A204.1 (cell line): ENCODE measurements around the gene RBL2.
A peak's percentile ranks its signal among the peaks of the same experiment; 100 is the strongest.
"Not testable (repeated sequence)": the region's sequence is repeated elsewhere in the genome, so short reads cannot be mapped to it uniquely, and the experiment has no call there.

ENCODE experiments used
- FAIRE-seq: peaks from 2 replicates; lab custom pipeline; 2012; peaks lifted over from hg19 to GRCh38; lab: Jason Lieb, UNC

The RBL2 gene, protein sequence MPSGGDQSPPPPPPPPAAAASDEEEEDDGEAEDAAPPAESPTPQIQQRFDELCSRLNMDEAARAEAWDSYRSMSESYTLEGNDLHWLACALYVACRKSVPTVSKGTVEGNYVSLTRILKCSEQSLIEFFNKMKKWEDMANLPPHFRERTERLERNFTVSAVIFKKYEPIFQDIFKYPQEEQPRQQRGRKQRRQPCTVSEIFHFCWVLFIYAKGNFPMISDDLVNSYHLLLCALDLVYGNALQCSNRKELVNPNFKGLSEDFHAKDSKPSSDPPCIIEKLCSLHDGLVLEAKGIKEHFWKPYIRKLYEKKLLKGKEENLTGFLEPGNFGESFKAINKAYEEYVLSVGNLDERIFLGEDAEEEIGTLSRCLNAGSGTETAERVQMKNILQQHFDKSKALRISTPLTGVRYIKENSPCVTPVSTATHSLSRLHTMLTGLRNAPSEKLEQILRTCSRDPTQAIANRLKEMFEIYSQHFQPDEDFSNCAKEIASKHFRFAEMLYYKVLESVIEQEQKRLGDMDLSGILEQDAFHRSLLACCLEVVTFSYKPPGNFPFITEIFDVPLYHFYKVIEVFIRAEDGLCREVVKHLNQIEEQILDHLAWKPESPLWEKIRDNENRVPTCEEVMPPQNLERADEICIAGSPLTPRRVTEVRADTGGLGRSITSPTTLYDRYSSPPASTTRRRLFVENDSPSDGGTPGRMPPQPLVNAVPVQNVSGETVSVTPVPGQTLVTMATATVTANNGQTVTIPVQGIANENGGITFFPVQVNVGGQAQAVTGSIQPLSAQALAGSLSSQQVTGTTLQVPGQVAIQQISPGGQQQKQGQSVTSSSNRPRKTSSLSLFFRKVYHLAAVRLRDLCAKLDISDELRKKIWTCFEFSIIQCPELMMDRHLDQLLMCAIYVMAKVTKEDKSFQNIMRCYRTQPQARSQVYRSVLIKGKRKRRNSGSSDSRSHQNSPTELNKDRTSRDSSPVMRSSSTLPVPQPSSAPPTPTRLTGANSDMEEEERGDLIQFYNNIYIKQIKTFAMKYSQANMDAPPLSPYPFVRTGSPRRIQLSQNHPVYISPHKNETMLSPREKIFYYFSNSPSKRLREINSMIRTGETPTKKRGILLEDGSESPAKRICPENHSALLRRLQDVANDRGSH

GRCh38 chr16:53434377-53435065, at the start of gene RBL2:
TSS of gene RBL2 (plus strand) at chr16:53434471. CDS start at chr16:53434557, 86 bp downstream.
- no peak for FAIRE-seq

DNA sequence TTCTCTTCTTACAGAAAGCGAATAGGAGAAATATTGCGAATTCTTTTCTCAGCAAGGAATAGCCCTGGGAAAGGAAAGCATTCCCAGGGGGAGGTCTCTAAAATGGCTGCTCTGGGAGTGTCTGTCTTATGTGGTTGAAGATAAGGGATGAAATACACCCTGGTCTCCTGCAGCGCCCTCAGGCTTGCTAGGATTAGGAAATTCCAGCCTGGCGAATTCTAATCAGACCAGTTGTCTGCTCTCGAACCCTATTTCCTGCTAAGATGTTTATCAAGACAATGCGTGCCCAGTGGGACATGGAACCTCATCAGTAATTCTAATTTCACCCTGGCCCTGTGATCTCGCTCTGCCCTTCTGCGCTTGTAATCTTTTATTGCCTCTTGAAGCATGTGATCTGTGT, 49.7 kb upstream of the RBL2 start:
- FAIRE-seq, result not testable (repeated sequence)

GRCh38 chr16:53404959-53405358, 29.3 kb upstream of the RBL2 start:
- peak; percentile 90 for FAIRE-seq

DNA sequence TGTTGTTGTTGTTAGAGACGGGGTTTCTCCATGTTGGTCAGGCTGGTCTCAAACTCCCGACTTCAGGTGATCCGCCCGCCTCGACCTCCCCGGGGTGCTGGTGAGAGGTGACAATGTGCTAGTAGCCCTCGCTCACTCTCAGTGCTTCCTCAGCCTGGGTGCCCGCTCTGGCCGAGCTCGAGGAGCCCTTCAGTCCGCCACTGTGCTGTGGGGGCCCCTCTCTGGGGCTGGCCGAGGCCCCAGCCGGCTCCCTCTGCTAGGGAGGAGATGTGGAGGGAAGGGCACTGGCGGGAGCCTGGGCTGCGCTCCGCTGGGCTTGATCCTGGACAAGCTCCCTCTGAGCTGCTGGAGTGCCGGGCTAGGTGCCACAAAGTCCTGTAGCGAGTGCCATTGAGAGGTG, 21.7 kb upstream of the RBL2 start:
- FAIRE-seq, result no peak

DNA sequence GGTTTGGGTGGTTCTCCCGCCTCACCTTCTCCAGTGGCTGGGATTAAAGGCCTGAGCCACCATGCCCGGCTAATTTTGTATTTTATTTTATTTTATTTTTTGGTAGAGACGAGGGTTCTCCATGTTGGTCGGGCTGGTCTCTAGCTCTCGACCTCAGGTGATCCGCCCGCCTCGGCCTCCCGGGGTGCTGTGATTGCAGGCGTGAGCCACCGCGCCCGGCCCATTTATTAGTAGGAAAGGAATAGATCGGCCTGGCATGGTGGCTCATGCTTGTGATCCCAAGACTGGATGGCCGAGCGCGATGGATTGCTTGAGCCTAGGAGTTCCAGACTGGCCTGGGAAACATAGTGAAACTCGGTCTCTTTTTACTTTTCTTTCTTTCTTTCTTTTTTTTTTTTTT, 20.4 kb upstream of the RBL2 start:
- FAIRE-seq, result no peak

DNA sequence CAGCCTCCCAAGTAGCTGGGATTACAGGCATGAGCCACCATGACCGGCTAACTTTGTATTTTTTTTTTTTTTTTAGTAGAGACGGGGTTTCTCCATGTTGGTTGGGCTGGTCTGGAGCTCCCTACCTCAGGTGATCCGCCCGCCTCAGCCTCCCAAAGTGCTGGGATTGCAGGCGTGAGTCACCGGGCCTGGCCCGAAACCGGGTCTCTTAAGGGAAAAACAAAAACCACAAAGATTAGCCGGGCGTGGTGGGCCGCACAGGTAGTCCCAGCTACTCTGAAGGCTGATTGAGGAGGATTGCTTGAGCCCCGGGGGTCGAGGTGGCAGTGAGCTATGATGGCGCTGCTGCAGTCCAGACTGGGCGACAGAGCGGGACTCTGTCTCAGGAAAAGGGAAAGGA, 19.9 kb upstream of the RBL2 start:
- FAIRE-seq, result no peak

DNA sequence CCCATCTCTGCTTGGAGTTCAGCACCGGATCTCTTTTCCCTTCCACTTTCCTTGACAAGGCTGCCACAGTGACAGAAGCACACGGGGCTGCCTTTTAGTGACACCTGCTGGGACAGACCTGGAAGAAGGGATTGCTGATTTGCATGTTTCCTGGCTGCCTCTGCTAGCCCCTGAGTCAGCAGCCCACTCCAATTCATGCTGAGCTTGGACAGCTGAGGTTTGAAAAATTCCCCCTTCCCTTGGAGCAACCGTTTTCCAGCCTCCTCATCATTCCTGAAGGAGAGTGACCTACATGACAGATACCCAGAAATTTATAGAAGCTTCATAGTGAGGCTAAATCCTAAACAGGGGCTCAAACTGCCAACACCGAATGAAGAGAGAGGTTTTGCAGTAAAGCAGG, 18.8 kb upstream of the RBL2 start:
- FAIRE-seq, result no peak

DNA sequence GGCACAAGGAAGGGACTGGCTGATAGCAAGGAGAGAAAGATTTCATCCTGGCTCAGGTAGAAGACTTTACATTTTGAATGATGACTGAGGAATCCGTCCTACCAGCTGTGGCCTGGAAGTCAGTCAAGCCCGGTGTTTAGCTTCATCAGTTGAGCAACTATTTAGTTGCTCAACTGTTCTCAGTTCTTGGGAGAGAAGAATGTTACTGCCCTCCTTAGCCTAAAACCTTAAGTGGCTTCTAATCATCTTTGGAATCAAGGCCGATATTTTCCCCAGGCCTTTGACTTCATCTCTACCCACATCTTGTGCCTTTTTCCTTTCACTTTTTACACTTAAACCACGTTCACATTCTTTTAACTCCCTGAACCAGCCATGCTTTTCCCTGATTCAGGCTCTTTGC, 17.3 kb upstream of the RBL2 start:
- FAIRE-seq, result no peak

GRCh38 chr16:53417976-53418375, 16.3 kb upstream of the RBL2 start:
- no peak for FAIRE-seq

GRCh38 chr16:53419383-53419709, 14.9 kb upstream of the RBL2 start:
- not testable (repeated sequence) for FAIRE-seq

DNA sequence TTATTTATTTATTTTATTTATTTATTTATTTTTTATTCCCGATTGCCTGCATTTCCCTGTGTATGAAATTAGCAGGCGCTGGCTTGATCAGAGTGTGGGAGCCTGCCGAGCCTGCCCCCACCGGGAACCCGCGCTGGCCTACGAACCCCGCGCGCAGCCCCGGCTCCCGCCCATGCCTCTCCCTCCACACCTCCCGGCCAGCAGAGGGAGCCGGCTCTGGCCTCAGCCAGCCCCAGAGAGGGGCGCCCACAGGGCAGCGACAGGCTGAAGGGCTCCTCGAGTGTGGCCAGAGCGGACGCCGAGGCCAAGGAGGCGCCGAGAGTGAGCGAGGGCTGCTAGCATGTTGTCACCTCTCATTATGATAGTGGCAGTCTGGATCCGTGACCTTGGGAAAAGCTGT, 13.0 kb upstream of the RBL2 start:
- FAIRE-seq, result no peak

- FAIRE-seq, result not testable (repeated sequence)
Observed at GRCh38 chr16:53423968-53424367, 10.3 kb upstream of the RBL2 start.

- FAIRE-seq, result no peak
Observed at GRCh38 chr16:53428681-53429080, 5.6 kb upstream of the RBL2 start.

- FAIRE-seq, result no peak
Observed at GRCh38 chr16:53429221-53429943, 4.9 kb upstream of the RBL2 start.

DNA sequence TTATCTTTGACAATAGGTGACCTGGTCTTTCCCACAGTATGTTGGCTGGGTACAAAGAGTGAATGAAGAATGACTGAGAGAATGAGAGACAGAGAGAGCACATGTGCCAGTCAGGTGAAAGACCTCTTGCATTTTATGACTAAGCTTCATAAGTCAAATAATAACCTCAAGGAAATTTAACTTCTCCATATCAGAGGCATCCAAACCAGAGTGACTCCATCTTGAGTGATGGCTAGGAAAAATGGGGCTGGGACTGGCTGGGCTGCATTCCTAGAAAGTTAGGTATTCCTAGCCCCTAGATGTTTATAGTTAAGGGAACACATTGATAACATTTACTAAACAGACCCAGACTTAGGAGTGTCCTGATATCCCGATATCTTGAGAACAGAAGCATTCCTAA, 3.9 kb upstream of the RBL2 start:
- FAIRE-seq, result no peak

DNA sequence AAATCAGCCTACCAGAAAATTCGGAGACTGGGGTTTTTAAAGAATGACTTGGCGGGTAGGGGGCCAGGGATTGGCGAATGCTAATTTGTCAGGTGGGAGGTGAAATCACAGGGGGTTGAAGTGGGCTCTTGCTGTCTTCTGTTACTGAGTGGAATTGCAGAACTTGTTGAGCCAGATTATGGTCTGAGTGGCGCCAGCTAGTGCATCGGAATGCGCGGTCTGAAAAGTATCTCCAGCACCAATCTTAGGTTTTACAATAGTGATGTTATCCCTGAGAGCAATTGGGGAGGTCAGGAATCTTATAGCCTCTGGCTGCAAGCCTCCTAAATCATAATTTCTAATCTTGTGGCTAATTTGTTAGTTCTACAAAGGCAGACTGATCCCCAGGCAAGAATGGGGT, 762 bp upstream of the RBL2 start:
- no peak for FAIRE-seq

DNA sequence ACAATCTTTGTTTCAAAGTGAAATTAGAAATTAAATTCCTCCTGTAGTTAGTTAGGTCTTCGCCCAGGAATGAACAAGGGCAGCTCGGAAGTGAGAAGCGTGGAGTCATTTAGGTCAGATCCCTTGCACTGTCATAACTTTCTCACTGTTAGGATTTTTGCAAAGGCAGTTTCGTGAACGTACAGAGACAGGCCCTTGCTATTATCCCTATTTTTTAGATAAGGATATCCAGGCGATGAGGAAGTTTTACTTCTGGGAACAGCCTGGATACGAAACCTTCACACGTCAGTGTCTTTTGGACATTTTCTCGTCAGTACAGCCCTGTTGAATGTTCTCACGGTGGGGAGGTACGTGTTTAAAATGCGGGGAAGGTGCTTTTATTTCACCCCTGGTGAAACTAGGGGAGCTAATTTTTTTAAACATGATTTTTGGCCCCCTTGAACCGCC, 318 bp upstream of the RBL2 start:
- FAIRE-seq, result no peak

DNA sequence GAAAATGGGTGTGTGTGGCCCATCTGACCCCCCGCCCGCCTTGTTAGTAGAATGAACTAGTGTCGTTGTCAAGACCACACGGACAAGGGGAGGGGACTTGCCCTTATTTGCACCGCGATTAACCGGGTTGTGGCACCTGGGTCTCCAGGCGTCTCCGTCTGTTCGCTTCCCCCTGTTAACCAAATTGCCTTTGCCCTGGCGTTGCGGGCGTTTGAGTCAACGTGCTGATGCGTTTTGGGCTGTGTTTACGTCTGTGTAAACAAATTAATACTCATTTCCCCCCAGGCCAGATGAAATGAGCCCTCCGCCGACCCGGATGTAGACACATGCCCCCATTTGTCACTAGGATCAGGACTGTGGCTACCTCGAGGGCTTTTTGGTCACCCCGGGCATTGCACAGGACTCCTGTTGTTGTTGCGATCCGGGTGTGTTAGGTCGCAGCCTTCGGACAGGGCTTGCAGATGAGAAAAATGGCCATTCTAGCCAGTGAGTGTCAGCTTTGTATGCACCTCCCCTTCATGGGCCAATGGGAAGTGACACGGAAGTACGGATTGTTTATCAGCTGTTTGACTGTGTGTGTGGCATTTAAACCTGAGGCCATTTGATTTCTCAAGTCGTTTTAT, 906 bp downstream of the RBL2 start:
- FAIRE-seq, result peak; percentile 81

DNA sequence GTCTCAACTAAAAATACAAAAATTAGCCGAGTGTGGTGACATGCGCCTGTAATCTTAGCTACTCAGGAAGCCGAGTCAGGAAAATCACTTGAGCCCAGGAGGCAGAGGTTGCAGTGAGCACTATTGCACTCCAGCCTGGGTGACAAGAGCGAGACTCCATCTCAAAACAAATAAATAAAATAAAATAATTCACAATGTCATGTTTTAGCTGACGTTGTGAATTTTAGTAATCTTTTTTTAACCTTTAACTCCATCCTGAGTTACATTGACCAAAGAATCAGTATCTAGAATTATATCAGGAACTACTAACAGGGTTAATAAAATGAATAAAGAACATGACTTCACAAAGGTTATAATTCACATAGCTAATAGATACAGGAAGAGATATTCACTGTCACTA, 5.9 kb downstream of the RBL2 start:
- FAIRE-seq, result no peak

- no peak for FAIRE-seq
Observed at GRCh38 chr16:53445534-53445933, 11.3 kb downstream of the RBL2 start.

DNA sequence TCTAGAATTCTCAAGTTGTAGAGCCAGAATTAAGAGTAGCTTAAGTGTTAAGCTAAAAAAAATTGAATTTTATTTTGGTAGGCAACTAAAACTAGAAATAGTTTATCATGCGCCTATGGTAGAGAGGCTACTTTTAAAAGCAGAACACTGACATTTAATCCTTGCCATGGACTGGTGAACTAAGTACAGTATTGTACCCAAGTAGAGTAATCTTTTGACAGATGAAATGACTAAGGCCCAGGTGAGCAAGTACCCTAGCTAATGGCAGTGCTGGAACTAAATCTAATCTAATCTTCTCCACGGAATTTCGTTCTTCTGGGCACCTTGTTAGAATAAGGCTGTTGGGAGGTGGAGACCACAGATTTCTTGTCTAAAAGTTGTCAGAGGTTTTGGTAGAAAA, 11.8 kb downstream of the RBL2 start:
- no peak for FAIRE-seq
